H9 (cell line): ENCODE results near the gene IDH1. TPM values are rescaled to one million over a fixed set of nuclear protein-coding genes. Genes with fewer than 3 reads are reported as not detected.

Experiments used
- DNase-seq: peaks from one replicate; pipeline ENCODE4 v3.0.0-alpha.2; 2017
- H2AFZ ChIP-seq: one replicate; pipeline ENCODE4 v1.6.1; 2013; ENCODE audit warnings: mild to moderate bottlenecking, low read length, control low read depth, moderate library complexity
- H2AK5ac ChIP-seq: 2 replicates; pipeline ENCODE4 v1.6.1; 2013; ENCODE audit warnings: low read length, control low read depth, mixed read lengths; ENCODE audit not compliant: insufficient read length
- H2BK120ac ChIP-seq: one replicate; pipeline ENCODE4 v1.6.1; 2013; ENCODE audit warnings: low read depth, mild to moderate bottlenecking, low read length, control low read depth, inconsistent platforms; ENCODE audit not compliant: poor library complexity, severe bottlenecking
- H2BK12ac ChIP-seq: 2 replicates; pipeline ENCODE4 v1.6.1; 2013; ENCODE audit warnings: low read length, control low read depth, mixed read lengths, low read depth; ENCODE audit not compliant: insufficient read length
- H2BK15ac ChIP-seq: 2 replicates; pipeline ENCODE4 v1.6.1; 2013; ENCODE audit warnings: low read depth, low read length, control low read depth
- H2BK20ac ChIP-seq: one replicate; pipeline ENCODE4 v1.6.1; 2013; ENCODE audit warnings: low read depth, mild to moderate bottlenecking, low read length, control low read depth, inconsistent platforms; ENCODE audit not compliant: poor library complexity, severe bottlenecking
- H2BK5ac ChIP-seq: 2 replicates; pipeline ENCODE4 v1.6.1; 2013; ENCODE audit warnings: low read length, control low read depth, mixed read lengths; ENCODE audit not compliant: insufficient read length
- H3K14ac ChIP-seq: 2 replicates; pipeline ENCODE4 v1.6.1; 2013; ENCODE audit warnings: low read length, control low read depth; ENCODE audit not compliant: insufficient read depth
- H3K18ac ChIP-seq: 2 replicates; pipeline ENCODE4 v1.6.1; 2013; ENCODE audit warnings: low read depth, mild to moderate bottlenecking, mixed read lengths, low read length, control low read depth; ENCODE audit not compliant: insufficient read length
- H3K23ac ChIP-seq: 2 replicates; pipeline ENCODE4 v1.6.1; 2013; ENCODE audit warnings: low read length, control low read depth, mixed read lengths, low read depth; ENCODE audit not compliant: insufficient read length
- H3K23me2 ChIP-seq: 2 replicates; pipeline ENCODE4 v1.6.1; 2013; ENCODE audit warnings: low read depth, mild to moderate bottlenecking, mixed read lengths, low read length, control low read depth; ENCODE audit not compliant: insufficient read length, poor library complexity, severe bottlenecking
- H3K27ac ChIP-seq: 2 replicates; pipeline ENCODE4 v1.5.1; 2013; ENCODE audit warnings: low read length, control low read depth, mixed read lengths, low read depth; ENCODE audit not compliant: insufficient read length
- H3K27me3 ChIP-seq: 2 replicates; pipeline ENCODE4 v1.6.1; 2013; ENCODE audit warnings: low read length, control low read depth, inconsistent platforms; ENCODE audit not compliant: insufficient read depth
- H3K4ac ChIP-seq: 2 replicates; pipeline ENCODE4 v1.6.1; 2013; ENCODE audit warnings: low read depth, mild to moderate bottlenecking, control low read depth, inconsistent platforms, low read length, moderate library complexity
- H3K4me1 ChIP-seq: 2 replicates; pipeline ENCODE4 v1.6.1; 2013; ENCODE audit warnings: low read length, control low read depth, inconsistent platforms; ENCODE audit not compliant: insufficient read depth
- H3K4me2 ChIP-seq: 2 replicates; pipeline ENCODE4 v1.6.1; 2013; ENCODE audit warnings: low read length, control low read depth, mixed read lengths; ENCODE audit not compliant: insufficient read length, insufficient read depth
- H3K56ac ChIP-seq: 2 replicates; pipeline ENCODE4 v1.6.1; 2013; ENCODE audit warnings: low read depth, mild to moderate bottlenecking, mixed read lengths, low read length, control low read depth; ENCODE audit not compliant: insufficient read length
- H3K79me1 ChIP-seq: 2 replicates; pipeline ENCODE4 v1.6.1; 2013; ENCODE audit warnings: low read depth, mild to moderate bottlenecking, moderate library complexity, low read length, control low read depth, inconsistent platforms; ENCODE audit not compliant: insufficient read depth, poor library complexity, severe bottlenecking
- H3K79me2 ChIP-seq: 2 replicates; pipeline ENCODE4 v1.6.1; 2013; ENCODE audit warnings: low read length, control low read depth, inconsistent platforms; ENCODE audit not compliant: insufficient read depth
- H3K9ac ChIP-seq: 2 replicates; pipeline ENCODE4 v1.6.1; 2013; ENCODE audit warnings: low read length, control low read depth, mixed read lengths; ENCODE audit not compliant: insufficient read length; ENCODE audit errors: extremely low read depth
- H3K9me3 ChIP-seq: one replicate; pipeline ENCODE4 v1.6.1; 2013; ENCODE audit warnings: low read depth, low read length, inconsistent platforms; ENCODE audit not compliant: control insufficient read depth
- H3T11ph ChIP-seq: one replicate; pipeline ENCODE4 v1.6.1; 2013; ENCODE audit warnings: mild to moderate bottlenecking, low read length, control low read depth, inconsistent platforms
- H4K20me1 ChIP-seq: one replicate; pipeline ENCODE4 v1.6.1; 2013; ENCODE audit not compliant: control insufficient read depth, insufficient read length, insufficient read depth
- H4K5ac ChIP-seq: 2 replicates; pipeline ENCODE4 v1.6.1; 2013; ENCODE audit warnings: low read depth, mild to moderate bottlenecking, mixed read lengths, low read length, control low read depth; ENCODE audit not compliant: insufficient read length
- H4K8ac ChIP-seq: replicated peaks from 2 replicates; pipeline ENCODE4 v1.6.1; 2013; ENCODE audit warnings: low read length, control low read depth, mixed read lengths, low read depth; ENCODE audit not compliant: insufficient read length
- H4K91ac ChIP-seq: 2 replicates; pipeline ENCODE4 v1.6.1; 2013; ENCODE audit warnings: low read depth, mild to moderate bottlenecking, moderate library complexity, mixed read lengths, low read length, control low read depth; ENCODE audit not compliant: insufficient read length
- H3K27ac Mint-ChIP-seq, 3 experiments: 2 replicates in 2 of 3; 3 replicates in 1 of 3; pipeline ENCODE4 v1.8.0; 2020 to 2021; ENCODE audit warnings: mixed read lengths in 3 of 3, mild to moderate bottlenecking in 1 of 3, moderate library complexity in 1 of 3
- H3K27me3 Mint-ChIP-seq: 2 replicates; pipeline ENCODE4 v1.8.0; 2021; ENCODE audit warnings: low read depth, mild to moderate bottlenecking, moderate library complexity, mixed read lengths
- H3K36me3 Mint-ChIP-seq, 3 experiments: 2 replicates in 2 of 3; 3 replicates in 1 of 3; pipeline ENCODE4 v1.8.0; 2020 to 2021; ENCODE audit warnings: low read depth in 3 of 3, mixed read lengths in 3 of 3; ENCODE audit not compliant: insufficient read depth in 1 of 3
- H3K4me1 Mint-ChIP-seq, 2 experiments: 2 replicates each; pipeline ENCODE4 v1.8.0; 2020; ENCODE audit warnings: mixed read lengths in 2 of 2
- H3K4me3 Mint-ChIP-seq, 2 experiments: 2 replicates in 1 of 2; 3 replicates in 1 of 2; pipeline ENCODE4 v1.8.0; 2020 to 2021; ENCODE audit warnings: mild to moderate bottlenecking in 2 of 2, mixed read lengths in 2 of 2, moderate library complexity in 1 of 2
- H3K9me3 Mint-ChIP-seq, 2 experiments: 2 replicates in 1 of 2; 3 replicates in 1 of 2; pipeline ENCODE4 v1.8.0; 2020; ENCODE audit warnings: mild to moderate bottlenecking in 2 of 2, mixed read lengths in 2 of 2, moderate library complexity in 1 of 2
- WGBS: extraction: QIAGEN DNeasy Blood & Tissue Kit; methylation state at CpG from one replicate; pipeline ENCODE4 v1.1.7; 2013; ENCODE audit warnings: missing lambda C conversion rate, low lambda C conversion rate, mixed read lengths; ENCODE audit not compliant: insufficient read length; ENCODE audit errors: extremely low coverage; 5-methylcytosine and 5-hydroxymethylcytosine counted together
- total RNA-seq: library from RNA; stranded (reverse); gene quantifications from 2 replicates; pipeline ENCODE4 v1.2.1, GENCODE V29; 2021
- TF ChIP-seq, protein P1 (sequence below): fragments of 200-600 bp; sonication (generic); conservative IDR thresholded peaks from 3 replicates; pipeline ENCODE4 v1.8.0; 2021; ENCODE audit warnings: antibody characterized with exemption, mild to moderate bottlenecking

The IDH1 gene
- total RNA-seq, 1 experiment from 2014 or later = 234 TPM

DNA sequence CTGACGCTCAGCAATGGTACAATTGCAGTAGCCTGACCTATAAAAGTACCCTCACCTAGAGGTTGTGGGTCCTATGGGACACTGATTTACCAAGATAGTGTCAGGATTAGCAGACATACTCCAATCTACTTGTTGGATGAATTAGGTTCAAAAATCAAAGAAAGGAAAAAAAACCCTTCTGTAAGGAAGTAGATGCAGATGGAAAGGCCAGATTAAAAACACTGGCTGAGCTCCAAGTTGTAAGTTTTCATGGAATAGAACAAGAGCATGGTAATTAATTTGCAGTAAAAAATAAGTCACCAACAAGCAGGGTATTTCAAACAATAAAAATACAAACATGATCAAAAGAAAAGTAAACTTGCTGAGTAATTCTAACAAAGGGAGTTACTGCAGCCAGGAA is 26.4 kb downstream of the IDH1 start:
- H2BK20ac ChIP-seq = no peak overlapping the region
- no peak overlapping the region for H2BK5ac ChIP-seq
- no peak overlapping the region for H2BK12ac ChIP-seq
- Mint-ChIP-seq H3K9me3 (peaks cover 4 to 24% of the 10 kb centered on the region in 2 experiments; a peak in 4 of 5 replicates), H3K27me3 (no peaks in the 10 kb centered on the region), H3K4me3 (no peak overlapping the region), H3K27ac (no peak overlapping the region), H3K4me1 (no peaks in the 10 kb centered on the region), H3K36me3 (peaks cover 0 to 4% (median 0%) of the 10 kb centered on the region in 3 experiments; a peak in 4 of 7 replicates)
- no peaks in the 10 kb centered on the region for H4K20me1 ChIP-seq
- H3K23ac ChIP-seq = no peak overlapping the region
- H2AK5ac ChIP-seq = no peak overlapping the region
- no peak overlapping the region for H4K5ac ChIP-seq
- no peak overlapping the region for H3K4me2 ChIP-seq
- no peak for DNase-seq
- WGBS = no CpG with 5 or more reads among the region's 1 CpG
- H3K23me2 ChIP-seq = no peaks in the 10 kb centered on the region
- no peak overlapping the region for H3K4ac ChIP-seq
- no peaks in the 10 kb centered on the region for H3K79me1 ChIP-seq
- H3K14ac ChIP-seq = no peak overlapping the region
- no peak overlapping the region for H4K8ac ChIP-seq
- TF ChIP-seq, protein P1, sequence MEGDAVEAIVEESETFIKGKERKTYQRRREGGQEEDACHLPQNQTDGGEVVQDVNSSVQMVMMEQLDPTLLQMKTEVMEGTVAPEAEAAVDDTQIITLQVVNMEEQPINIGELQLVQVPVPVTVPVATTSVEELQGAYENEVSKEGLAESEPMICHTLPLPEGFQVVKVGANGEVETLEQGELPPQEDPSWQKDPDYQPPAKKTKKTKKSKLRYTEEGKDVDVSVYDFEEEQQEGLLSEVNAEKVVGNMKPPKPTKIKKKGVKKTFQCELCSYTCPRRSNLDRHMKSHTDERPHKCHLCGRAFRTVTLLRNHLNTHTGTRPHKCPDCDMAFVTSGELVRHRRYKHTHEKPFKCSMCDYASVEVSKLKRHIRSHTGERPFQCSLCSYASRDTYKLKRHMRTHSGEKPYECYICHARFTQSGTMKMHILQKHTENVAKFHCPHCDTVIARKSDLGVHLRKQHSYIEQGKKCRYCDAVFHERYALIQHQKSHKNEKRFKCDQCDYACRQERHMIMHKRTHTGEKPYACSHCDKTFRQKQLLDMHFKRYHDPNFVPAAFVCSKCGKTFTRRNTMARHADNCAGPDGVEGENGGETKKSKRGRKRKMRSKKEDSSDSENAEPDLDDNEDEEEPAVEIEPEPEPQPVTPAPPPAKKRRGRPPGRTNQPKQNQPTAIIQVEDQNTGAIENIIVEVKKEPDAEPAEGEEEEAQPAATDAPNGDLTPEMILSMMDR = no peak
- H3K18ac ChIP-seq = no peak overlapping the region
- H3T11ph ChIP-seq = no peak overlapping the region
- no peak overlapping the region for H4K91ac ChIP-seq
- no peak overlapping the region for H2AFZ ChIP-seq
- no peak overlapping the region for H2BK15ac ChIP-seq
- no peaks in the 10 kb centered on the region for H3K27me3 ChIP-seq
- H3K27ac ChIP-seq = no peak overlapping the region
- H3K56ac ChIP-seq = no peak overlapping the region
- H3K9ac ChIP-seq = no peak overlapping the region
- no peaks in the 10 kb centered on the region for H3K79me2 ChIP-seq
- no peak overlapping the region for H2BK120ac ChIP-seq
- H3K4me1 ChIP-seq = no peaks in the 10 kb centered on the region
- no peaks in the 10 kb centered on the region for H3K9me3 ChIP-seq
